HL-60 (cell line): ENCODE data around the gene FAM83F.

Experiments used
- DNase-seq, 2 experiments: peaks; one replicate each; pipeline ENCODE4 v3.0.0-alpha.2; 2010 to 2020; ENCODE audit warnings: low read depth in 1 of 2, low spot score in 1 of 2
- H3K27ac ChIP-seq: fragments of 250-450 bp; sonication (Bioruptor Pico); replicated peaks from 2 replicates; pipeline ENCODE4 v1.5.1; 2020; ENCODE audit warnings: mild to moderate bottlenecking, moderate library complexity
- H3K27me3 ChIP-seq: fragments of 250-450 bp; sonication (Bioruptor Pico); 2 replicates; pipeline ENCODE4 v1.5.1; 2021; ENCODE audit warnings: mild to moderate bottlenecking, moderate library complexity; ENCODE audit not compliant: insufficient read depth, poor library complexity, severe bottlenecking
- H3K4me3 ChIP-seq: replicated peaks from 2 replicates; pipeline ENCODE4 v1.5.1; 2011; ENCODE audit warnings: mild to moderate bottlenecking, control low read depth, low read length; ENCODE audit not compliant: insufficient read depth
- GABPA ChIP-seq: IDR thresholded peaks from 2 replicates; pipeline ENCODE4 v1.6.1; 2012; ENCODE audit warnings: low read depth
- POLR2AphosphoS5 ChIP-seq: IDR thresholded peaks from 2 replicates; pipeline ENCODE4 v1.6.1; 2012; ENCODE audit warnings: low read depth
- SPI1 ChIP-seq: IDR thresholded peaks from 2 replicates; pipeline ENCODE4 v1.6.1; 2012; ENCODE audit warnings: low read depth, mild to moderate bottlenecking, borderline replicate concordance
- TF ChIP-seq, protein P1 (sequence below): IDR thresholded peaks from one replicate; pipeline ENCODE4 v1.5.1; 2011; ENCODE audit warnings: low read length, control low read depth, inconsistent platforms; ENCODE audit not compliant: insufficient read depth
- TF ChIP-seq, protein P2 (sequence below): IDR thresholded peaks from 2 replicates; pipeline ENCODE4 v1.6.1; 2012; ENCODE audit warnings: low read depth; ENCODE audit not compliant: insufficient replicate concordance

Gene FAM83F

DNA sequence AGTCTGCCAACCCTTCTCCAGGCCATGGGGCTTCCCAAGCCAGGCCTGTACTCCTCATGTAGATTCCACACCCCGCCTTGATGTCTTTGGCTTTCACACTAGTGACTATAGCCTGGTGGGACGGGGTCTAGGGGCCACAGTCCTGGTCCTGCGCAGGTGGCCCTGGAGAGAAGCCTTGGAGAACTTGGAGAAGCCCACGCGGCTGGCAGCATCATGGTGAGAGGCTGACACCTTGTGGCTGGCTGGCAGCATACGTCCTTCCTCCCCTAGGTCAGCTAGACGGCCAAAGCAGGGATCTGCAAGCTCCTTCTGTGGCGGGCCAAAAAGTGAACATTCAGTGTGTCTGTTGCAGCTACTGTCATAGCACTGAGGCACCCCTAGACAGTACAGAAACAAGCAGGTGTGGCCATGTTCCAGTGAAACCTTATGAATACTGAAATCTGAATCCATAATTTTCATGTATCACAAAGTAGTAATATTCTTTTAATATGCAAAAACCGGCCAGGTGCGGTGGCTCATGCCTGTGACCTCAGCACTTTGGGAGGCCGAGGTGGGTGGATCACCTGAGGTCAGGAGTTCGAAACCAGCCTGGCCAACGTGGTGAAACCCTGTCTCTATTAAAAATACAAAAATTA is 42.0 kb downstream of the FAM83F start:
- H3K27ac ChIP-seq, result no peak overlapping the region
- TF ChIP-seq SPI1, result no peak
- no peak for TF ChIP-seq POLR2AphosphoS5
- no peak for TF ChIP-seq GABPA
- TF ChIP-seq, protein P1, sequence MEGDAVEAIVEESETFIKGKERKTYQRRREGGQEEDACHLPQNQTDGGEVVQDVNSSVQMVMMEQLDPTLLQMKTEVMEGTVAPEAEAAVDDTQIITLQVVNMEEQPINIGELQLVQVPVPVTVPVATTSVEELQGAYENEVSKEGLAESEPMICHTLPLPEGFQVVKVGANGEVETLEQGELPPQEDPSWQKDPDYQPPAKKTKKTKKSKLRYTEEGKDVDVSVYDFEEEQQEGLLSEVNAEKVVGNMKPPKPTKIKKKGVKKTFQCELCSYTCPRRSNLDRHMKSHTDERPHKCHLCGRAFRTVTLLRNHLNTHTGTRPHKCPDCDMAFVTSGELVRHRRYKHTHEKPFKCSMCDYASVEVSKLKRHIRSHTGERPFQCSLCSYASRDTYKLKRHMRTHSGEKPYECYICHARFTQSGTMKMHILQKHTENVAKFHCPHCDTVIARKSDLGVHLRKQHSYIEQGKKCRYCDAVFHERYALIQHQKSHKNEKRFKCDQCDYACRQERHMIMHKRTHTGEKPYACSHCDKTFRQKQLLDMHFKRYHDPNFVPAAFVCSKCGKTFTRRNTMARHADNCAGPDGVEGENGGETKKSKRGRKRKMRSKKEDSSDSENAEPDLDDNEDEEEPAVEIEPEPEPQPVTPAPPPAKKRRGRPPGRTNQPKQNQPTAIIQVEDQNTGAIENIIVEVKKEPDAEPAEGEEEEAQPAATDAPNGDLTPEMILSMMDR, result peak; percentile 82
- no peaks in the 10 kb centered on the region for H3K27me3 ChIP-seq
- peak; percentile 47 to 76 for DNase-seq
- no peak overlapping the region for H3K4me3 ChIP-seq

DNA sequence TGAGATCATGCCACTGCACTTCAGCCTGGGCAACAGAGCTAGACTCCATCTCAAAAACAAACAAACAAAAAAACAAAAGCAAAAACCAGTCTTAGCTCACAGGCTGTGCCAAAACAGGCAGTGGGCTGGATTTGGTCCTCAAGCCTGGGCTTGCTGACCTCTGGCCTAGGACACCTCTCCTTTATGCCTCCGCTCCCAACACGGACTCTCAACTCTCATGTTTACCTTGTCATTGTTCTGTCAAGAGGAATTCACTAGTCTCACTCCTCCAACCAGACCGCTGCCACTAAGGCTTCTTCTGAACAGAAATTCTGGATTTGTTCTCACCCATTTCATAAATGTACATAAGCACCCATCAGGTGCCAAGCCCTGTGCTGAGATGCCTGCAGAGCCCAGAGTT is 42.6 kb downstream of the FAM83F start:
- no peak for DNase-seq
- TF ChIP-seq SPI1 (no peak), GABPA (no peak), POLR2AphosphoS5 (no peak)
- TF ChIP-seq, protein P1, result no peak
- TF ChIP-seq, protein P2, sequence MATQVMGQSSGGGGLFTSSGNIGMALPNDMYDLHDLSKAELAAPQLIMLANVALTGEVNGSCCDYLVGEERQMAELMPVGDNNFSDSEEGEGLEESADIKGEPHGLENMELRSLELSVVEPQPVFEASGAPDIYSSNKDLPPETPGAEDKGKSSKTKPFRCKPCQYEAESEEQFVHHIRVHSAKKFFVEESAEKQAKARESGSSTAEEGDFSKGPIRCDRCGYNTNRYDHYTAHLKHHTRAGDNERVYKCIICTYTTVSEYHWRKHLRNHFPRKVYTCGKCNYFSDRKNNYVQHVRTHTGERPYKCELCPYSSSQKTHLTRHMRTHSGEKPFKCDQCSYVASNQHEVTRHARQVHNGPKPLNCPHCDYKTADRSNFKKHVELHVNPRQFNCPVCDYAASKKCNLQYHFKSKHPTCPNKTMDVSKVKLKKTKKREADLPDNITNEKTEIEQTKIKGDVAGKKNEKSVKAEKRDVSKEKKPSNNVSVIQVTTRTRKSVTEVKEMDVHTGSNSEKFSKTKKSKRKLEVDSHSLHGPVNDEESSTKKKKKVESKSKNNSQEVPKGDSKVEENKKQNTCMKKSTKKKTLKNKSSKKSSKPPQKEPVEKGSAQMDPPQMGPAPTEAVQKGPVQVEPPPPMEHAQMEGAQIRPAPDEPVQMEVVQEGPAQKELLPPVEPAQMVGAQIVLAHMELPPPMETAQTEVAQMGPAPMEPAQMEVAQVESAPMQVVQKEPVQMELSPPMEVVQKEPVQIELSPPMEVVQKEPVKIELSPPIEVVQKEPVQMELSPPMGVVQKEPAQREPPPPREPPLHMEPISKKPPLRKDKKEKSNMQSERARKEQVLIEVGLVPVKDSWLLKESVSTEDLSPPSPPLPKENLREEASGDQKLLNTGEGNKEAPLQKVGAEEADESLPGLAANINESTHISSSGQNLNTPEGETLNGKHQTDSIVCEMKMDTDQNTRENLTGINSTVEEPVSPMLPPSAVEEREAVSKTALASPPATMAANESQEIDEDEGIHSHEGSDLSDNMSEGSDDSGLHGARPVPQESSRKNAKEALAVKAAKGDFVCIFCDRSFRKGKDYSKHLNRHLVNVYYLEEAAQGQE, result no peak
- no peak overlapping the region for H3K27ac ChIP-seq
- no peak overlapping the region for H3K4me3 ChIP-seq
- no peaks in the 10 kb centered on the region for H3K27me3 ChIP-seq

DNA sequence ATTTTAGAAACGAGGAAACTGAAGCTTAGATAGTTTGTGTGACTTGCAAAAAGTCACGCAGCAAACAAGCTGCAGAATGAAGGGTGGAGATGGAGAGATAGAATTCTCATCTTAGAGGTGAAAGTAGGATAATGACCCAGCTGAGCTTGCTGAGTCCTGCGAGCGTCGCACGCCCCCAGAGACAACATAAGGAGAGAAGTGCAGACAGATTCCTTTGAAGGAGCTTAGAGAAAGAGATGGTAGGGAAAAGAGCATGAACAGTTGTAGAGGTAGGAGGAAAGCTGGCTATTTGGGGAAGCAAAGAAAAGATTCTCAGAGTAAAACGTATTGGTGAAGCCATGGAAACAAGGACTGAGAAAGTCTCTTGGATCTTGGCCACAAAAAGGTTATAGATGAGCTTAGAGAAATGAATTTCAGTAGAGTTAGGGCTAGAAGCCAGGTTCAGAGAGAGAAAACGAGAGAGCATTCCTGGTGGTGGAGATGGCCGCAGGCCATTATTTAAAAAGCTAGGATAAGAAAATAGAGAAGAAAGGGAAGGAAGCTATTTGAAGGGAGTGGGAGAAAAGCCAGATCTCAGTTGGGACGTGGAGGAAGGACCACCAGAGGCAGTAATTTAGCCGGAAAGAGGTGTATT is 44.8 kb downstream of the FAM83F start:
- H3K27ac ChIP-seq, result no peak overlapping the region
- H3K27me3 ChIP-seq, result no peaks in the 10 kb centered on the region
- no peak overlapping the region for H3K4me3 ChIP-seq
- DNase-seq, result no peak
- TF ChIP-seq GABPA (no peak), POLR2AphosphoS5 (no peak), SPI1 (no peak)
- TF ChIP-seq, protein P1, result no peak
- TF ChIP-seq, protein P2, result no peak

DNA sequence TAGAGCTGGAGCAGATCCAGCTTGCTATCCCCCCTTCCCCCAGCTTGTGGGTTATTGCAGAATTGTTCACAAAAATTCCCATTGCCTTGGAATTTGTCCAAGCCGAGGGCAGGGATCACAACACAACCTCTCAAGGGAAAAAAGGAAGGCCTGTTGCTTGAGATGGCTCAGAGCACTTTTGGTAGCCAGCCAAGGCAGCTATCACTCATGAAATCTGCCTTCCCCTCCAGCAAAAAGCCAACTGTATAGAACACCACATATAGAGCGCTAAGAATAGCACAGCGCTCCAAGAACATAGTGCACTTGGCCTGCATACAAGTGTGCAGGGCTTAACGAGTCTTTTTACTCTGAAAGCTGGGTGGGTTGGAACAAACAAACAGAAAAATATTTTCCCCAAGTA is 46.2 kb downstream of the FAM83F start:
- Histone ChIP-seq H3K27ac (no peak overlapping the region), H3K4me3 (no peak overlapping the region), H3K27me3 (no peaks in the 10 kb centered on the region)
- peak in 1 of 2 experiments; percentile 13 for DNase-seq
- no peak for TF ChIP-seq SPI1
- TF ChIP-seq, protein P1, result no peak
